WTC11 (cell line): ENCODE data around the gene WDR33.

ENCODE experiments used
- CTCF ChIP-seq: fragments of 200-600 bp; IDR thresholded peaks from 2 replicates; pipeline ENCODE4 v1.8.0; 2022; ENCODE audit warnings: antibody characterized with exemption
- FOXP1 ChIP-seq: sonication (generic); formaldehyde crosslinking; IDR thresholded peaks from 2 replicates; pipeline ENCODE4 v1.8.0; 2022; ENCODE audit warnings: missing genetic modification reagents, mild to moderate bottlenecking, moderate library complexity, borderline replicate concordance

DNA sequence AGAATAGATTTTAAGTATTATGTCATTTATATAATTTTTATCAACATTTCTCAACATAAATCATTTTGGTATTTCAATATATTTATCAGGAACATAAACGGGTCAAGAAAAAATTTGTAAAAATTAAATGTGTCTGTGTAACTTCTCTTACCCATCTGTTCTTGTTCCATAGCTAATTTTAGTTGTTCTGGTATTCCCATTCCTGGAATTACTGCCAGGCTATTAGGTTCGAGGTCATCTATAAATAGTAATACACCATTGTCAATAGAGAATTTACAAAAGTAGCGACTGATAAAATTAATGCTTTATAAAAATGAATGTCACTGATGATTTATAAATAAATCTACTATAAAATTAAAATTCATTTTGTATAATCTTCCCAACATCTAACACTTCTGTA is 88.2 kb downstream of the WDR33 start:
- no peak for TF ChIP-seq CTCF
- TF ChIP-seq FOXP1 (CRISPR knock-in tag), result no peak
